ENCODE results near the gene TANGO2. TPM values are rescaled to one million over a fixed set of nuclear protein-coding genes. Genes with fewer than 3 reads are reported as not detected.

Gene TANGO2
- total and polyA plus RNA-seq, 9 of the 15 experiments (the other 6 are each of a cell fraction or from before 2014, with no cell fraction given), result 15.5 to 94.9 (median 70.1) TPM

DNA sequence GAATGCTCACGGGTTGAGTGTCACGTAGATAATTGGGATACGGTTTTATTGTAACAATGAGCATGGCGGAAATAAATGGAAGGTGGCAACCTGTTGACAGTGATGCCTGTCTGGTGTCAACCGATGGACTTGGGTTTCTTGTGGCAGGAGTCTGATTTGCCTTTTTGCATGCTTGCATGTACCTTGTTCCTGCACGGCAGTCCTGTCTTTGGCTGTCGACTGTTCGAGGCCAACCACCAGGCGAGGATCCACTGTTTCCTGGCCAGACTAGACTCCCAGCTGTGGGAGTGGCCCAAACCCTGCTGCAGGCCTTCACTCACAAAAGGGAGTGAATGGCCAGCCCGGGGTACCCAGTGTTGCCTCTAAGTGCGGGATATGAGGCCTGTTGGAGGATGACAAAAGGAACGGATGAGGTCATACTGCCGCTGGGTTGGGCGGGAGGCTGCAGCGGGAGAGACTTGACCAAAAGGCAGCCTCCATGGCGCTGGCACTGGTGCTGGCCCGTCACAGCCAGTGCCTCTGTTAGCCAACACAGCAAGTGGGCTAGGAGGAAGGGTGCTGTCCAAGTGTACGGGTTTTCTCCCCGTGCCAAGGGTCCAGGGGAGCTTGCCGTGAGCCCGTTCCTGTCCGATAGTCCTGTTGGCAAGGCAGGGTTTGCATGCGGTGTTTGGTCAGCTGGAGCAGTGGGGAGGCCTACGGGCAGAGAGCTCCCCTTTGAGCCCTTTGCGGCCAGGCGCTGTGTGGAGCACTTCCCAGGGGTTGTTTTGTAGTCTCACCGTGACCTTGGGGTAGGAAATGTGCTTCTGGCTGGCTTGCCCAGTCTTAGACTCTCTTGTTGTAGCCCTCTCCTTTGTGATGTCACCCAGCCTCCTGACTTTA is 60.1 kb downstream of the TANGO2 start (continued):
- TF ChIP-seq, protein P1, sequence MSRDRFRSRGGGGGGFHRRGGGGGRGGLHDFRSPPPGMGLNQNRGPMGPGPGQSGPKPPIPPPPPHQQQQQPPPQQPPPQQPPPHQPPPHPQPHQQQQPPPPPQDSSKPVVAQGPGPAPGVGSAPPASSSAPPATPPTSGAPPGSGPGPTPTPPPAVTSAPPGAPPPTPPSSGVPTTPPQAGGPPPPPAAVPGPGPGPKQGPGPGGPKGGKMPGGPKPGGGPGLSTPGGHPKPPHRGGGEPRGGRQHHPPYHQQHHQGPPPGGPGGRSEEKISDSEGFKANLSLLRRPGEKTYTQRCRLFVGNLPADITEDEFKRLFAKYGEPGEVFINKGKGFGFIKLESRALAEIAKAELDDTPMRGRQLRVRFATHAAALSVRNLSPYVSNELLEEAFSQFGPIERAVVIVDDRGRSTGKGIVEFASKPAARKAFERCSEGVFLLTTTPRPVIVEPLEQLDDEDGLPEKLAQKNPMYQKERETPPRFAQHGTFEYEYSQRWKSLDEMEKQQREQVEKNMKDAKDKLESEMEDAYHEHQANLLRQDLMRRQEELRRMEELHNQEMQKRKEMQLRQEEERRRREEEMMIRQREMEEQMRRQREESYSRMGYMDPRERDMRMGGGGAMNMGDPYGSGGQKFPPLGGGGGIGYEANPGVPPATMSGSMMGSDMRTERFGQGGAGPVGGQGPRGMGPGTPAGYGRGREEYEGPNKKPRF (IDR thresholded peaks at IDR 0.05; ENCODE audit: low read depth, low read length), result no peak
- TF ChIP-seq WHSC1 (IDR thresholded peaks at IDR 0.05; ENCODE audit: low read length) (peak; percentile 100), ZZZ3 (IDR thresholded peaks at IDR 0.05) (no peak), FOXM1 (IDR thresholded peaks at IDR 0.05; ENCODE audit: low read depth) (no peak), FOXM1 (CRISPR knock-in tag; IDR thresholded peaks at IDR 0.05; ENCODE audit: low read depth) (no peak), ZNF212 (CRISPR knock-in tag; IDR thresholded peaks at IDR 0.05) (peak; percentile 88; the same call in 1 of the 2 replicates), ZNF586 (CRISPR knock-in tag; conservative IDR thresholded peaks at IDR 0.05) (no peak), TRIM24 (IDR thresholded peaks at IDR 0.05) (no peak), HMGN3 (IDR thresholded peaks at IDR 0.05; ENCODE audit: borderline replicate concordance, extremely low read depth, insufficient read length, low read depth, low read length) (no peak), ZNF347 (CRISPR knock-in tag; IDR thresholded peaks at IDR 0.05; ENCODE audit: low read depth) (0 out of 2 replicates have a peak, but pooled peaks have one; percentile 24), SMAD1 (IDR thresholded peaks at IDR 0.05; ENCODE audit: low read depth, low read length, partially characterized antibody) (peak; percentile 73), STAG1 (CRISPR knock-in tag; IDR thresholded peaks at IDR 0.05; ENCODE audit: borderline replicate concordance) (no peak), CC2D1A (IDR thresholded peaks at IDR 0.05) (no peak), MYC (IDR thresholded peaks at IDR 0.05; ENCODE audit: low read depth, low read length) (no peak; the same call in none of the 2 replicates), MYC (CRISPR knock-in tag; IDR thresholded peaks at IDR 0.05; ENCODE audit: borderline replicate concordance, low read depth) (peak; percentile 84; the same call in 1 of the 2 replicates), SRSF1 (IDR thresholded peaks at IDR 0.05; ENCODE audit: low read depth, low read length) (peak; percentile 65; the same call in 1 of the 2 replicates), HCFC1 (IDR thresholded peaks at IDR 0.05; ENCODE audit: low read depth, low read length) (no peak; the same call in 1 of the 2 replicates), E2F5 (CRISPR knock-in tag; IDR thresholded peaks at IDR 0.05) (no peak)
- TF ChIP-seq, protein P2, sequence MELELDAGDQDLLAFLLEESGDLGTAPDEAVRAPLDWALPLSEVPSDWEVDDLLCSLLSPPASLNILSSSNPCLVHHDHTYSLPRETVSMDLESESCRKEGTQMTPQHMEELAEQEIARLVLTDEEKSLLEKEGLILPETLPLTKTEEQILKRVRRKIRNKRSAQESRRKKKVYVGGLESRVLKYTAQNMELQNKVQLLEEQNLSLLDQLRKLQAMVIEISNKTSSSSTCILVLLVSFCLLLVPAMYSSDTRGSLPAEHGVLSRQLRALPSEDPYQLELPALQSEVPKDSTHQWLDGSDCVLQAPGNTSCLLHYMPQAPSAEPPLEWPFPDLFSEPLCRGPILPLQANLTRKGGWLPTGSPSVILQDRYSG (tag; conservative IDR thresholded peaks at IDR 0.05; ENCODE audit: low read depth), result no peak
- TF ChIP-seq, protein P3, sequence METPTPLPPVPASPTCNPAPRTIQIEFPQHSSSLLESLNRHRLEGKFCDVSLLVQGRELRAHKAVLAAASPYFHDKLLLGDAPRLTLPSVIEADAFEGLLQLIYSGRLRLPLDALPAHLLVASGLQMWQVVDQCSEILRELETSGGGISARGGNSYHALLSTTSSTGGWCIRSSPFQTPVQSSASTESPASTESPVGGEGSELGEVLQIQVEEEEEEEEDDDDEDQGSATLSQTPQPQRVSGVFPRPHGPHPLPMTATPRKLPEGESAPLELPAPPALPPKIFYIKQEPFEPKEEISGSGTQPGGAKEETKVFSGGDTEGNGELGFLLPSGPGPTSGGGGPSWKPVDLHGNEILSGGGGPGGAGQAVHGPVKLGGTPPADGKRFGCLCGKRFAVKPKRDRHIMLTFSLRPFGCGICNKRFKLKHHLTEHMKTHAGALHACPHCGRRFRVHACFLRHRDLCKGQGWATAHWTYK (CRISPR knock-in tag; IDR thresholded peaks at IDR 0.05), result peak; percentile 79

All from K562 (cell line).